PC-9 (cell line): ENCODE data around the gene CYP27C1.

Experiments
- CTCF ChIP-seq: fragments of 200-600 bp; sonication (generic); conservative IDR thresholded peaks from 2 replicates; pipeline ENCODE4 v1.6.1; 2017; ENCODE audit warnings: mixed run types, antibody characterized with exemption, mild to moderate bottlenecking, moderate library complexity
- EZH2 ChIP-seq: fragments of 200-600 bp; sonication (generic); IDR thresholded peaks from 2 replicates; pipeline ENCODE4 v1.8.0; 2017; ENCODE audit warnings: antibody characterized with exemption, low read depth

GRCh38 chr2:127185705-127186104, 34.4 kb downstream of the CYP27C1 start:
- TF ChIP-seq CTCF (no peak), EZH2 (no peak)
